ENCODE measurements around the gene SRMS.
A peak's percentile ranks its signal among the peaks of the same experiment; 100 is the strongest.

SRMS gene

DNA sequence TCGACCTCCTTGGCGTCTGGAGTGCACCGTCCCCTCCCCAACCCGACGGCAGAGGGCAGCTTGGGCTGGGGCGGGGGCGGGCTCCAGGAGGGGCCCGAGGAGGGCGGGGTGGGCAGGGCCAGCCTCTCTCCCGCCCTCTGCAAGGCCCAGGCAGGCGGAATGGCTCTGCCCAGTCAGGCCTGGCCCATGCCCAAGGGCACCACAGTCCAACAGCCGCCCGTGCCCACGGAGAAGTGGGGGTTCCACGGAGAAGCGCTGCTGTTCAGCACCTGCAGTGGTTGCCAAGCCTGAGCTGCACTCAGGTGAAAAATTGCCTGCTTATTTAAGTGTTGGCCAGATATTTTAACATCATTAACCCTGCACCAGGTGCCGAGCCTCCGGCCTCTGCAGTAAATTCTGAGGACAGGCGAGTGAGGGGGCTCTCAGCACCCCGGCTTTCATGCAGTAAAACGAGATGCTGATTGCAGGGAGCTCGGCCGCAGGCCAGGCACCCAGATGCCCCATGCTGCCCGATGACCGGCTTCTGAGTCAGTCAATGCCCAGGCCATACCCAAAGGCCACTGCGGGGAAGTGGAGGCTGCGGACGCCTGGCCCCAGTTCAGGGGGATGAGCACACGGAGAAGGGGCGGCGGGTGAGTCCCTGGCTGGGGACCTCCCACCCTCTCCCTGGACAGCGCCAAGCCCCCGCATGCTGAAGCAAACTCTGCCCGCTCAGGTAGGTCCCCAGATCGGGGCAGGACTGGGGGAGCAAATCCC is at the start of gene SRMS:
SRMS (minus strand) TSS at position 25 of the 756 bp plus-strand sequence. CDS start 286 bp downstream, outside the sequence.
- DNase-seq: no peak

DNA sequence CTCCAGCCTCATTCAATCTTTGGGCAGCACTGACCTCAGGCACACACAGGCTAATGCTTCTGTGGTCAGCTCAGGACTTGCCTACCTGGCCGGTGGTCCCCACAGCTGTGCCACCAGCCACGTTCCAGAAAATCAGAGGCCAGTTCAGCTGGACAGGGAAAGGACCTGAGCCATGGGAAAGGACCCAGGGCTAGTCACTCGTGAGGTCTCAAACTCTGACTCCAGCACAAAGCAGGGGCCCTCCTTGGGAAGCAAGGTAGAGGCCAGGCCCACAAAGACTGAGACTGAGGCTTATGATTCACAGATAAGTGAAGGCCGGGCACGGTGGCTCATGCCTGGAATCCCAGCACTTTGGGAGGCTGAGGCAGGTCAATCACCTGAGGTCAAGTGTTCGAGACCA is 48.9 kb upstream of the SRMS start:
- DNase-seq: no peak

- DNase-seq: no peak
Observed at GRCh38 chr20:63595416-63596127, 48.0 kb upstream of the SRMS start.

DNA sequence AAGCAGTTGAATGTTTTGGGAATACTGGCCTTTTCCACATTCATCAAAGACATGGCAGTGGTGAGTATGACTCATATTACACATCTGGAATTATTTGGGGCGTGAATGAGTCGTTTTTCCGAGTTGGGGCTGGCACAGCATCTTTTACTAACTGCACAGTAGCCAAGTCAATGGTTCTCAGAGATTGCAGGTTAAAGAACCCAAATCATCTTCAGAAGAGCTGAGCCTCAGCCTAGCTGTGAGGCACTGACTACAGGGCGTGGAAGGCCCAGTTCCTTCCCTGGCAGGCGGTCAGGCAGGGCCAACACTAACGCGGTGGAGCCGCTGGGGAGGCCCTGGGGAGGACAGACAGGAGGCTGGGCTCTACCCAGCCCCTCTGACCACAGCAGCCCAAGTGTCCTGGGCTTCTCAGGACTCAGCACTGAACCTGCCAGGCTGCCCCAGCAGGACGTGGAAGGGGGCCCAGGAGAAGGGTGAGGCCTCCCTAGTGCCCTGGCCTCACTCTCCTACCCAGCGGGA is 46.6 kb upstream of the SRMS start:
- no peak for DNase-seq

- DNase-seq: no peak
Observed at GRCh38 chr20:63592661-63593060, 45.1 kb upstream of the SRMS start.

GRCh38 chr20:63591786-63592355 is 44.3 kb upstream of the SRMS start:
- no peak for DNase-seq

DNA sequence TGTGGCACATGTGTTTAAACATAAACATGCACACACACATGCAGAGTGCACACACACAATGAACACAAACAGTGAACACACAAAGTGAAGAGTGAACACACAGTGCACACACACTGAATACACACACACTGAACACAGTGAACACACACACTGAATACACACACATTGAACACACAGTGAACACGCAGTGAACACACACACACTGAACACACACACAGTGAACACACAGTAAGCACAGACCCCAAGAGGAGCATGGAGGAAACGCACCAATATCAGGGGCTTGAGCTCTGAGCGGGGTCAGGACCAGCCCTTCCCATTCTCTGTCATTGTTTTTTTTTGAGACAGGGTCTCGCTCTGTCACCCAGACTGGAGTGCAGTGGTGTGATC is 43.6 kb upstream of the SRMS start:
- no peak for DNase-seq

DNA sequence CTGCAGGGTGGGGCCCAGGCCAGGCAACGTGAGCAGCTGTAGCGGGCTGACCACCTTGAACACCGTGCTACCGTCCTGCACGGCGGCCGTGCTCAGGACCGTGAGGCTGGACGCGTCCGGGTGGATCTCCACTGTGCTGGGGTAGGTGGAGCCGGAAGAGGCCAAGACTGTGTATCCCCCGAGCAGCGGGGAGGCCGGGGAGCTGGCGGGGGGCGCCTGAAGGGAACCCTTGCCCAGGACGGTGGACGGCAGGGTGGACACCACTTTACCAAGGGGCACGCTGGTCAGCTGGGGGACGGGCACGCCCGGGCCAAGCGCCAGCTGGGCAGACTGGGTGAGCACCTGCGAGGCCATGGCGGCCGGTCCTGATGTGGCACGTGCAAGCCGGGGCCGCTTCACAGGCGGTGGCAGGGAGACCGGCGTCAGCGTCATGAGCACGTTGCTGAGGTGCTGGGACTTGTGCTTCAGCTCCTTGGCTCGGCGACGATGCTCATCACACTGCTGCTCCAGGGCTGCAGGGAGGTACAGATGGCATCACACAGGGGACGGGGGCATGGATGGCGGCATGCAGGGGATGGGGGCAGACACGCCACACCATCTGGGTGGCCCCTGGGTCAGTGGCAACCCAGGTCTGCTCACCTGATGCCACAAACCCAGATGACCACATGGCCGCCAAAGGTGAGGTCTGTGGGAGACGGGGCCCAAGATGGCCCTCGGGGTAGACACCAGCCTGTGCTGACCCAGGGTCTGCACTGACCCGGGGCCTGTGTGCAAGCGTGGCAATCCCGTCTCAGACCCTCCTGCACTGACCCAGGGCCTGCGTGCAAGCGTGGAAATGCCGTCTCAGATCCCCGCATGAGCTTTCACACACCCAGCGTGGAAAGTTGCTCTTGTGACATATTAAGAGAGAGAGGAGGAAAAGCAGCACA is 42.9 kb upstream of the SRMS start:
- no peak for DNase-seq

DNA sequence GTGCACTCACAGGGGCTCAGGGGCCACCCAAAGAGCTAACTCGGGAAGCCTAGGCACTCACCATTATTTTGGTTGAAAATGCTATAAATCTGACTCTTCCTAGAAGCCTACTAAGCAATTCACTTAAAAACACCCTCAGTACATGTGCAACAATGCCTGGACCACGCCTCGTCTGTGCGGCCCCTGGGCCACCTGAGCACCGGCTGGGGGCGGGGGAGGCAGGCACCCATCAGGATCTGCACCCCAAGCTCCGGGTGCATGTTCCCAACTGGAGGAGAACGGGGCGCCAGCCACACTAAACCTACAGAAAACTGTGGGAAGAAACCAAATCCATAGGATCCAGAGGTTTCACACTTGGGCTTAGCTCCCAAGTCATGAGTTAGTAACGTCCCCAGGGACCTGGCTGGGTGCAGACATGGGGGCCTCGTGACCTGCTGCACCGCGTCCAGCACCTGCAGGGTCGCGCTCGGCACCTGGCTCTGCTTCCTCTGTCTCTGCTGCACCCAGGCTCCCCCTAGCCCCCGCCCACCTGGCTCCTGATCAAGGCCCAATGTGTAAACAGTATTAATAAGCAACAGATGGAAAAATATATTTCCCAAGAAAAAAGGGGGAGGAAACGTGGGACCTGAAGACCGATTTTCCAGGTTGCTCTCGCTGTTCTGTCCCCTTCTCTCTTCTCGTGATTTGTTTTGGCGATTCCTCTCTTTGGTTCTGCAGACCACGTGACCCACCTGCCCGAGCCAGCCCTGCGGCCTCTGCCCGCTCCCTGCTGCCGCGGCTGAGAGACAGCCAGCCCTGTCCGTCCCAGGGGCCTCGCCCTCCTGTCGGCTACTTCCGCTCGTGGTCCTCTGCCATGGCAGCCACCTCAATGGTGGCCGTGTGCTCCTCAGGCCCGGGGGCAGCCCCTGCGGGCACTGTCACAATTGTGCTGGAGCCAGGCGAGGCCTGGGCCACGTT is 42.0 kb upstream of the SRMS start:
- DNase-seq: no peak

GRCh38 chr20:63588641-63589041 is 41.1 kb upstream of the SRMS start:
- DNase-seq: no peak

DNA sequence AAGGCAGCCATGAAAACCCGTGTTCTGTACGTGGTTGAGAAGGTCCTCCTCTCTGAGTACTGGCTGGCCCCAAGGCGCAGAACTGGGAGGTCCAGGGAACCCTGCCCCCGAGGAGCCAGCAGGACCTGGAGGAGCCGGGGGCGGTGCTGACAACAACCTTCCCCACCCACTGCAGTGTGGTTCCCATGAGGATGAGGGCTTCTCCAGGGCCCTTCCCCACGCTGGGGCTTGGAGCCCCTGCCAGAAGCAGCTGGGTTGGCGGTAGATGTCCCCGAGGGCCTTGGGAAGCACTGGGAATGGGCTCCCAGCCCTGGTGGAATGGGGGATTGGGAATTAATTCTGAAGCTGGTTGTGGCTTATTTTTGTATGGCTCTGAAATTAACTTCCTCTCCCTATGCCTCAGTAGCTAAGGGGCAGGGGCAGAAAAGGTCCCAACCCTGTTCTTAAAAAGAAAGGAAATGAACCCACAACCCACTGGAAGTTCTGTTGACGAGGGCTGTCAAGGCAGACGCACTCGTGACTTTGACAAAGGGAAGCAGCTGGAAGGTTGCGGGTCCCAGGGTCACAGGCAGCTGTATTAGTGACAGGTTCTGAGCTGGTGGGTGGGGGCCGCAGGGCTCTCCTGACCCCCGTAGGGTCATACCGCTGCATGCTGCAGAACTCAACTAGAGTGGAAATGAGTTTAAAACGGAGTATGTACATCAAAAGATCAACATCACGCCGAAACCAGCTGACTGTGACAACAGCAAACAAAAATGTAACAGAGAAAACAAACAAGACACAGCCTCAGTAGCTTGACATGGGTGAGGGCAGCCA is 40.4 kb upstream of the SRMS start:
- DNase-seq: peak in 1 of 2 donors; percentile 13

DNA sequence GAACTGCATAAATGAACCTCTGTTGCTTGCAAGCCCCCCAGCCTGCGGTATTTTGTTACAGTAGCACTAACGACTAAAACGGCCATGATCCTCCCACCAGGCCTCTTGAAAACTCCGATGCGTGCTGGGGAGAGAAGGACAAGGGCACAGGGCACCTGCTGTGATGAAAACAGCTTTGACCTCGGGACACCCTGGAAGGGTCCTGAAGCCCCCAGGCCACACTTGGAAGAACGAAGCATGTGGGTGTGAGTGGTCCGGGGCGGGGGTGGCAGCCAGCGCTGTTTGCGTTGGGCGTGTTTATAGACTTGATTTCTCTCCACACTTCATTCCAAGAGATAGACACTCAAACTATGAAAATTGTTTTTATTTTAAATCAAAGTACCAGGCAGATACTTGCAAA is 39.7 kb upstream of the SRMS start:
- no peak for DNase-seq

- no peak for DNase-seq
Observed at GRCh38 chr20:63586797-63587196, 39.2 kb upstream of the SRMS start.

DNA sequence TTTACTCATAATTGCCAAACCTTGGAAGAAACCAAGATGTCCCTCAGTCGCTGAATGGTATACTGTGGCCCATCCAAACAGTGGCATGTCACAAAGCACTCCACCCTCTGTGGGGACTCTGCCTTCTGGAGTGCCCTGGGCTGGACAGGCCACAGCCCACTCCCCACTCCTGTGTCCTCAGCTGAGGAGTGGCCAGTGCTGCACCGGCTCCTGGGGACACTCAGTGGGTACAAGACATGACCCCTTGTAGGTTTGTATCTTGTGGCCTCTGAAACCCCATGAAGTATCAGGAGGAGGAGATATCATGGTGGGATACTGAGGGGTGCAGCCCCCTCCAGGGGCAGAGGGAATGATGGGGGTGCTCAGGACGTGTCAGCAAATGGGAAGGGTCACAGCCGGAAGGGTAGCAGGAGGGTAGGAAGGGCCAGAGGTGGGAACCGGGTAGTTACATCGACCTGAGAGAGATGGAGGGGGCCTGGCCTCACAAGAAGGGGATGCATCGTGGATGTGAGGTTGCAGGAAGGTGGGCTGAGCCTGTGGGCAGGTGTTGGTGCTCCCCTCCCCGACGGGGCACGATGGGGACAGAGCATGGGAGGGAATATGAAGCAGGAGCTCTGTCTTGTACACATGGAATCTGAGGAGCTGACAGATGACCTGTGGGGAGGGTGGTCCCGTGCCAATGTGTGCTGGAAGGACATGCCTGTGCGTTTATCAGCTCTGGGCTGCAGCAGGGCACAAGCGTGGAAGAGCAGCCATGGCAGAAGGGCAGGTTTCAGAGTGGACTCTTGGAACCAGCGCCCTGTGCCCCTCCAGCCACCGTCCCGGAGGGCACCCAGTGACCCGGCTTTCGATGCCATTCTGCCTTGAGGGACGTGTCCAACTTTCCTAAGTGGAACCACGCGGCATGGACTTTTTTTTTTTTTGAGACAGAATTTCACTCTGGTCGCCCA is 38.3 kb upstream of the SRMS start:
- no peak for DNase-seq

GRCh38 chr20:63582382-63583063 is 35.0 kb upstream of the SRMS start:
- no peak for DNase-seq

DNA sequence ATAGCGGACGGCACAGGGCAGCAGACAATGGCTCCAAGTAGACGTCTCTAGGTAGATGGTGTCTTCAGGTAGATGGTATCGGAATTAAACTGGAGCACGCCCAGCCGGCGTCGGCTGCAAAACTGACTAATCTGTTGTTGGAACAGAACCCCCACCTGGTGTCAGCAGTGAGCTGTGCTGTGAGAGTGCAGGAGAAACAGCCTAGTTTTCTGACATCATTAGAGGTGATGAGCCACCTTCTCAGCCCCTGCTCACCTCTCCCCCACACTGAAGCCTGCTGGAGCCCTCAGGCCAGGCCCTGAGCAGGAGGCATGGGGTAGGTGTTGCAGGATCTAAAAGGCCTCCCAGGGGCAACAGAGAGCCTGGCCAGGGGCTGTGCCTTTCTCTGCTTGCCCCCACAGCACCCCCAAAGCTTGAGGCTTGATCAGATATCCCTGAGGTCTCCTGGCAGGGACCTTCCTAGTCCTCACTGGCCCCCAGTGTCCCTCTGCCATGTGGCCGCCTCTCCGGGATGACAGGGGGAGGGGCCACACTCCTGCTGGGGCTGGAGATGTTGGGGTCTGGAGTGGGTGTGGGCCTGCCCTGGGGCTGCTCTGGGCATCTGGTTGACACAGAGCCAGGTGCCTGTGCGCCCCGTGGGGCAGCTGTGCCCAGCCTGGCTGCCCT is 33.4 kb upstream of the SRMS start:
- peak; percentile 80 to 83 for DNase-seq

DNA sequence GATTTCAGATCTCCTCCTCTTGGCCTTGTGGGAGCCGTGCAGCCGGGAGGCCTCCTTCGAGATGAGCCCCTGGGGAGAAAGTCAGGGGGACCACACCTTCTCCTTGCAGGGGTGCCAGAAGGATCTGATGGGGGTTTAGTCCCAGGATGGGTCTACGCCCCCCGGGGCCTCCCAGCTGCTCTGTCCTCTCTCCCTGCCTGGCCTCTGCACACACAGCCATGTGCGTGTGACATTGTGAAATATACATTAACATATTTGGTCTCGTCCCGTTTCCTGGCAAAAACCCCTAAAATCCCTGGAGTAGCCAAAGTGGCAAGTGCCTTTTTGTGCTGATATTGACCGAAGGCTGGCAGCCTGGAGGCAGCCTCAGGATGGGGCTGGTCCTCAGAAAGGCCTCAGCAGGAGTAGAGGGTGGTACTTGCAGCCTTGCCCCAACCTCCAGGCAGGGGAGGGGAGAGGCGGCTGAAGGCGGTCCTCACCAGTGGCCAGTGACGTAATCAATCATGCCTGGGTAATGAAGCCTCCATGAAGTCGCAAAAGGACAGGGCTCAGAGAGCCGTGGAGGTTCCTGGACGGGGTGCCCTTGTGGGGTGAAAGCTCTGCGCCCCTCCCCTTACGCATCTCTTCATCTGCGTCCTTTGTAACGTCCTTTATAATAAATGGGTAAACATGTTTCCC is 31.6 kb upstream of the SRMS start:
- no peak for DNase-seq

All from CD4-positive, alpha-beta T cell treated with Interleukin-1 beta for 1 hour (primary cell).